ENCODE measurements around the gene CAMKMT. TPM values are rescaled to one million over a fixed set of nuclear protein-coding genes. Genes with fewer than 3 reads are reported as not detected.
A peak's percentile ranks its signal among the peaks of the same experiment; 100 is the strongest.

CAMKMT gene
- total RNA-seq, 6 experiments from 2014 or later = 5.1 to 8.6 (median 7.0) TPM

- H3K4me1 Mint-ChIP-seq (ENCODE audit: low read depth) = peaks cover 49% of the 10 kb centered on the region
- no peaks in the 10 kb centered on the region; the same call in none of the 2 replicates for H3K27me3 Mint-ChIP-seq (ENCODE audit: insufficient read depth)
- H3K4me3 Mint-ChIP-seq = no peak overlapping the region
- H3K27ac Mint-ChIP-seq = no peak overlapping the region
- H3K9me3 Mint-ChIP-seq = no peaks in the 10 kb centered on the region
- TF ChIP-seq, protein P1, sequence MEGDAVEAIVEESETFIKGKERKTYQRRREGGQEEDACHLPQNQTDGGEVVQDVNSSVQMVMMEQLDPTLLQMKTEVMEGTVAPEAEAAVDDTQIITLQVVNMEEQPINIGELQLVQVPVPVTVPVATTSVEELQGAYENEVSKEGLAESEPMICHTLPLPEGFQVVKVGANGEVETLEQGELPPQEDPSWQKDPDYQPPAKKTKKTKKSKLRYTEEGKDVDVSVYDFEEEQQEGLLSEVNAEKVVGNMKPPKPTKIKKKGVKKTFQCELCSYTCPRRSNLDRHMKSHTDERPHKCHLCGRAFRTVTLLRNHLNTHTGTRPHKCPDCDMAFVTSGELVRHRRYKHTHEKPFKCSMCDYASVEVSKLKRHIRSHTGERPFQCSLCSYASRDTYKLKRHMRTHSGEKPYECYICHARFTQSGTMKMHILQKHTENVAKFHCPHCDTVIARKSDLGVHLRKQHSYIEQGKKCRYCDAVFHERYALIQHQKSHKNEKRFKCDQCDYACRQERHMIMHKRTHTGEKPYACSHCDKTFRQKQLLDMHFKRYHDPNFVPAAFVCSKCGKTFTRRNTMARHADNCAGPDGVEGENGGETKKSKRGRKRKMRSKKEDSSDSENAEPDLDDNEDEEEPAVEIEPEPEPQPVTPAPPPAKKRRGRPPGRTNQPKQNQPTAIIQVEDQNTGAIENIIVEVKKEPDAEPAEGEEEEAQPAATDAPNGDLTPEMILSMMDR (IDR thresholded peaks at IDR 0.05) = no peak
- no peak for DNase-seq
- H3K36me3 Mint-ChIP-seq (ENCODE audit: low read depth) = peaks cover 14% of the 10 kb centered on the region; the same call in 1 of the 2 replicates
These were observed 7.0 kb upstream of the CAMKMT start for GRCh38 chr2:44354761-44355160.

GRCh38 chr2:44358503-44358902 is 3.2 kb upstream of the CAMKMT start:
- H3K4me3 Mint-ChIP-seq = no peak overlapping the region
- no peaks in the 10 kb centered on the region for H3K9me3 Mint-ChIP-seq
- TF ChIP-seq, protein P1 (IDR thresholded peaks at IDR 0.05) = no peak
- DNase-seq = no peak
- no peak overlapping the region; the same call in 1 of the 2 replicates for H3K27ac Mint-ChIP-seq
- peaks cover 36% of the 10 kb centered on the region for H3K4me1 Mint-ChIP-seq (ENCODE audit: low read depth)
- peaks cover 9% of the 10 kb centered on the region; the same call in 1 of the 2 replicates for H3K36me3 Mint-ChIP-seq (ENCODE audit: low read depth)
- peaks cover 2% of the 10 kb centered on the region; the same call in 1 of the 2 replicates for H3K27me3 Mint-ChIP-seq (ENCODE audit: insufficient read depth)

GRCh38 chr2:44360749-44361329 is 908 bp upstream of the CAMKMT start:
- H3K27ac Mint-ChIP-seq = peak overlapping the region; percentile 100
- H3K9me3 Mint-ChIP-seq = no peaks in the 10 kb centered on the region
- H3K4me1 Mint-ChIP-seq (ENCODE audit: low read depth) = peaks cover 36% of the 10 kb centered on the region

GRCh38 chr2:44362207-44363015 is 664 bp downstream of the CAMKMT start:
- peak overlapping the region; percentile 94 for H3K4me3 Mint-ChIP-seq
- TF ChIP-seq, protein P1 (IDR thresholded peaks at IDR 0.05) = no peak
- H3K4me1 Mint-ChIP-seq (ENCODE audit: low read depth) = peaks cover 36% of the 10 kb centered on the region
- no peaks in the 10 kb centered on the region for H3K9me3 Mint-ChIP-seq
- H3K27me3 Mint-ChIP-seq (ENCODE audit: insufficient read depth) = peaks cover 2% of the 10 kb centered on the region; the same call in 1 of the 2 replicates
- peak overlapping the region; percentile 100 for H3K27ac Mint-ChIP-seq
- H3K36me3 Mint-ChIP-seq (ENCODE audit: low read depth) = peaks cover 5% of the 10 kb centered on the region
- DNase-seq = peak; percentile 46

More at GRCh38 chr2:44360749-44361329, 908 bp upstream of the CAMKMT start:
- Mint-ChIP-seq H3K27me3 (ENCODE audit: insufficient read depth) (peaks cover 2% of the 10 kb centered on the region; the same call in 1 of the 2 replicates), H3K36me3 (ENCODE audit: low read depth) (peaks cover 8% of the 10 kb centered on the region), H3K4me3 (peak overlapping the region; percentile 94)
- DNase-seq = no peak
- TF ChIP-seq, protein P1 (IDR thresholded peaks at IDR 0.05) = no peak

- Mint-ChIP-seq H3K9me3 (no peaks in the 10 kb centered on the region), H3K4me3 (no peak overlapping the region)
- no peak for DNase-seq
These were observed 2.9 kb downstream of the CAMKMT start for GRCh38 chr2:44364604-44365003.

More at GRCh38 chr2:44364604-44365003, 2.9 kb downstream of the CAMKMT start:
- Mint-ChIP-seq H3K27ac (no peak overlapping the region), H3K36me3 (ENCODE audit: low read depth) (peaks cover 5% of the 10 kb centered on the region), H3K4me1 (ENCODE audit: low read depth) (peaks cover 17% of the 10 kb centered on the region), H3K27me3 (ENCODE audit: insufficient read depth) (peaks cover 2% of the 10 kb centered on the region; the same call in 1 of the 2 replicates)
- TF ChIP-seq, protein P1 (IDR thresholded peaks at IDR 0.05) = no peak
